Heart left ventricle (tissue), 16 donors: ENCODE results near the gene CLPTM1. TPM values are rescaled to one million over a fixed set of nuclear protein-coding genes. Genes with fewer than 3 reads are reported as not detected.

Source experiments
- ATAC-seq, 4 donors: fragments of 200-7000 bp; cut with Tn5 transposase; one replicate each; pipeline ENCODE4 v1.9.1; 2020 to 2022; ENCODE audit warnings: moderate library complexity in 4 of 4, mild to moderate bottlenecking in 3 of 4, moderate number of reproducible peaks in 1 of 4
- DNase-seq, 5 donors: peaks; one replicate each; pipeline ENCODE4 v3.0.0-alpha.2; 2020
- H3K27ac ChIP-seq, 12 donors: fragments of 200-600 bp; sonication (generic) in 4 of 12; one replicate each; pipeline versions ENCODE4 v1.5.0 to v1.8.0; 2016 to 2022; ENCODE audit warnings: mild to moderate bottlenecking in 2 of 12
- H3K27me3 ChIP-seq, 9 donors: fragments of 200-600 bp; sonication (generic) in 2 of 9; one replicate each; pipeline versions ENCODE4 v1.5.1 to v1.8.0; 2016 to 2022; ENCODE audit warnings: mild to moderate bottlenecking in 3 of 9
- H3K36me3 ChIP-seq, 9 donors: fragments of 200-600 bp; sonication (generic) in 2 of 9; one replicate each; pipeline versions ENCODE4 v1.5.0 to v1.8.0; 2018 to 2022; ENCODE audit warnings: mild to moderate bottlenecking in 2 of 9
- H3K4me1 ChIP-seq, 12 donors: fragments of 200-600 bp; sonication (generic) in 4 of 12; one replicate each; pipeline versions ENCODE4 v1.5.0 to v1.8.0; 2016 to 2022; ENCODE audit warnings: mild to moderate bottlenecking in 3 of 12
- H3K4me3 ChIP-seq, 12 donors: fragments of 200-600 bp; sonication (generic) in 4 of 12; one replicate each; pipeline versions ENCODE4 v1.5.0 to v1.8.0; 2017 to 2022; ENCODE audit warnings: mild to moderate bottlenecking in 9 of 12, moderate library complexity in 4 of 12
- H3K9me3 ChIP-seq, 12 donors: fragments of 200-600 bp; sonication (generic) in 4 of 12; one replicate each; pipeline versions ENCODE4 v1.5.0 to v1.8.0; 2016 to 2022; ENCODE audit warnings: mild to moderate bottlenecking in 1 of 12
- CTCF ChIP-seq, 12 donors: fragments of 200-600 bp; sonication (generic) in 4 of 12; IDR thresholded peaks; one replicate each; pipeline versions ENCODE4 v1.5.0 to v1.8.0; 2018 to 2022; ENCODE audit warnings: antibody characterized with exemption in 12 of 12, mild to moderate bottlenecking in 5 of 12
- POLR2A ChIP-seq, 2 donors: fragments of 450-650 bp; IDR thresholded peaks; one replicate each; pipeline ENCODE4 v1.6.1; 2017; ENCODE audit warnings: antibody characterized with exemption in 2 of 2, mild to moderate bottlenecking in 2 of 2, moderate library complexity in 2 of 2
- WGBS, 4 donors: extraction: QIAGEN DNeasy Blood & Tissue Kit in 2 of 4; methylation state at CpG; one replicate each; pipeline versions ENCODE4 v1.1.5 to v1.1.7; 2013 to 2018; 5-methylcytosine and 5-hydroxymethylcytosine counted together
- intact Hi-C, 10 donors: fragments of 100-400 bp; cut with DNase I; formaldehyde crosslinking; loops; one replicate each; pipeline versions ENCODE4 v1.11.1 to v1.14.2; 2022
- polyA plus RNA-seq, 2 donors: library from polyadenylated mRNA; stranded (reverse); fragments of 200-250 nt; gene quantifications; one replicate each; pipeline ENCODE4 v1.2.3, GENCODE V29; 2013
- total RNA-seq, 9 donors: library from RNA; depleted of rRNA in 2 of 9; stranded (reverse); fragments of >200 nt in 2 of 9; fragmentation: NEBNext Ultra II Directional in 3 of 9; extraction: Animal tissue kit (Norgen Biotek cat#: 25700) in 3 of 9; gene quantifications; one replicate each; pipeline versions ENCODE4 v1.1.0 to v1.2.4, GENCODE V29; 2016 to 2023
- donor health status: ischemic (EF 13 %, LVEDD 7.1; RV severe dilation, severe dysfunction).
- donor health status: healthy with polysubstance abuse.
- donor health status: DM: no; HTN: yes; CAD: no.
- donor health status: DM: no; HTN: no; CAD: no.
- donor health status: ischemic (EF 25% LVEDD 6.9; RV normal size, moderate dysfunction).
- donor health status: ischemic (EF 25% LVEDD 5.7; RV mildly dilated, moderate dysfunction).
- donor health status: healthy.
- donor health status: DM: yes; HTN: yes; CAD: no.
- donor health status: ischemic (EF 35%, LVEDD 5.7; RV mildly dilated, moderate dysfunction).
- donor health status: nonischemic (EF 11% LVEDD 7.7; RV severe dilation, severe dysfunction).
- donor health status: DM: yes; HTN: yes; CAD: no.
- donor health status: PGD.
- donor health status: ischemic (EF 29% LVEDD 5.4; RV normal size, mild dysfunction).
- donor health status: nonischemic (EF 23%, LVEDD 6.1; RV moderate dilation, normal function).

The CLPTM1 gene
- total and polyA plus RNA-seq, 11 donors, result 89.2 to 120 (median 96.0) TPM

- H3K9me3 ChIP-seq, result no peaks in the 10 kb centered on the region
Observed at GRCh38 chr19:44947041-44947581, 8.1 kb upstream of the CLPTM1 start.

GRCh38 chr19:44948237-44948636 is 6.9 kb upstream of the CLPTM1 start:
- TF ChIP-seq POLR2A (IDR thresholded peaks at IDR 0.05) (no peak), CTCF (IDR thresholded peaks at IDR 0.05) (no peak)
- DNase-seq, result no peak
- ATAC-seq, result no peak
- Histone ChIP-seq H3K9me3 (no peaks in the 10 kb centered on the region), H3K36me3 (peaks cover 0 to 23% (median 10%) of the 10 kb centered on the region in 9 donors), H3K27ac (no peak overlapping the region), H3K27me3 (no peaks in the 10 kb centered on the region), H3K4me1 (peaks cover 0 to 15% (median 9%) of the 10 kb centered on the region in 12 donors), H3K4me3 (no peak overlapping the region)
- intact Hi-C loops, result no loop called here
- 75 to 88% (median 78%) methylated on average over 5 of the region's 5 CpGs for WGBS, 4 donors

More at GRCh38 chr19:44947041-44947581, 8.1 kb upstream of the CLPTM1 start:
- H3K27me3 ChIP-seq, result no peaks in the 10 kb centered on the region
- H3K4me1 ChIP-seq, result peaks cover 0 to 14% (median 8%) of the 10 kb centered on the region in 12 donors
- 91 to 92% (median 92%) methylated on average over 13 of the region's 13 CpGs for WGBS, 4 donors
- ATAC-seq (no peak), DNase-seq (no peak)
- H3K36me3 ChIP-seq, result peaks cover 0 to 22% (median 10%) of the 10 kb centered on the region in 9 donors
- no peak overlapping the region for H3K27ac ChIP-seq
- H3K4me3 ChIP-seq, result no peak overlapping the region
- intact Hi-C loops, result loop anchor here in 1 of 10 donors (2.0 kb wide), 1 partner anchor 42 kb away; the partner anchor contains the start of gene APOE
- TF ChIP-seq POLR2A (IDR thresholded peaks at IDR 0.05), result no peak
- TF ChIP-seq CTCF (IDR thresholded peaks at IDR 0.05), result no peak

- intact Hi-C loops, result no loop called here
- Histone ChIP-seq H3K36me3 (peaks cover 0 to 23% (median 10%) of the 10 kb centered on the region in 9 donors), H3K27ac (no peak overlapping the region), H3K4me3 (no peak overlapping the region), H3K4me1 (peaks cover 0 to 19% (median 11%) of the 10 kb centered on the region in 12 donors), H3K9me3 (no peaks in the 10 kb centered on the region), H3K27me3 (no peaks in the 10 kb centered on the region)
- WGBS, 4 donors, result 74 to 88% (median 84%) methylated on average over 4 to 5 of the region's 5 CpGs
- no peak for ATAC-seq
- TF ChIP-seq POLR2A (IDR thresholded peaks at IDR 0.05), result no peak
- TF ChIP-seq CTCF (IDR thresholded peaks at IDR 0.05), result no peak
- DNase-seq, result no peak
Observed at GRCh38 chr19:44948763-44949374, 6.3 kb upstream of the CLPTM1 start.

GRCh38 chr19:44949550-44949949 is 5.6 kb upstream of the CLPTM1 start:
- Histone ChIP-seq H3K27ac (no peak overlapping the region), H3K4me1 (peaks cover 0 to 24% (median 16%) of the 10 kb centered on the region in 12 donors), H3K4me3 (no peak overlapping the region), H3K36me3 (peaks cover 0 to 23% (median 10%) of the 10 kb centered on the region in 9 donors), H3K27me3 (no peaks in the 10 kb centered on the region), H3K9me3 (no peaks in the 10 kb centered on the region)
- 79 to 96% (median 88%) methylated on average over 9 of the region's 9 CpGs for WGBS, 4 donors
- ATAC-seq, result no peak
- TF ChIP-seq CTCF (IDR thresholded peaks at IDR 0.05), result no peak
- TF ChIP-seq POLR2A (IDR thresholded peaks at IDR 0.05), result no peak
- intact Hi-C loops, result no loop called here
- DNase-seq, result no peak
